SU-DHL-6 (cell line): Measurements from ENCODE around the gene ARPP19.
"Not testable (repeated sequence)": the region's sequence is repeated elsewhere in the genome, so short reads cannot be mapped to it uniquely, and the experiment has no call there.

Experiments
- H2AFZ ChIP-seq: fragments of 200-600 bp; sonication (generic); 2 replicates; pipeline ENCODE4 v1.6.1; 2014; ENCODE audit warnings: low read depth, mild to moderate bottlenecking, moderate library complexity, mixed read lengths, antibody characterized with exemption, low read length; ENCODE audit not compliant: severe bottlenecking
- H3F3A ChIP-seq: fragments of 200-600 bp; shearing (Covaris generic); 2 replicates; pipeline ENCODE4 v1.6.0; 2016; ENCODE audit warnings: antibody characterized with exemption, mild to moderate bottlenecking; ENCODE audit not compliant: insufficient read depth
- H3K27ac ChIP-seq: fragments of 200-600 bp; sonication (generic); 2 replicates; pipeline ENCODE4 v1.5.1; 2016; ENCODE audit warnings: low read depth, mild to moderate bottlenecking, low read length, moderate library complexity, mixed read lengths
- H3K27me3 ChIP-seq: fragments of 200-600 bp; sonication (generic), shearing (Covaris generic); 2 replicates; pipeline ENCODE4 v1.6.0; 2014; ENCODE audit warnings: mild to moderate bottlenecking, low read length
- H3K36me3 ChIP-seq: fragments of 200-600 bp; sonication (generic); 2 replicates; pipeline ENCODE4 v1.6.1; 2014; ENCODE audit warnings: mild to moderate bottlenecking, low read length, mixed read lengths
- H3K4me2 ChIP-seq: fragments of 300-600, 200-600 bp; shearing (Covaris generic), sonication (generic); 2 replicates; pipeline ENCODE4 v1.6.0; 2014; ENCODE audit warnings: low read length, low read depth, mild to moderate bottlenecking; ENCODE audit not compliant: poor library complexity, severe bottlenecking
- H3K4me3 ChIP-seq: fragments of 200-600 bp; sonication (generic); 2 replicates; pipeline ENCODE4 v1.5.1; 2014; ENCODE audit warnings: antibody characterized with exemption, low read length, mild to moderate bottlenecking, mixed read lengths; ENCODE audit not compliant: insufficient read depth, poor library complexity, severe bottlenecking
- H3K79me2 ChIP-seq: fragments of 200-600 bp; sonication (generic); 2 replicates; pipeline ENCODE4 v1.6.1; 2014; ENCODE audit warnings: mild to moderate bottlenecking, low read length, moderate library complexity; ENCODE audit not compliant: insufficient read depth
- H3K9ac ChIP-seq: fragments of 200-600 bp; sonication (generic); 2 replicates; pipeline ENCODE4 v1.7.0; 2014; ENCODE audit warnings: mild to moderate bottlenecking, low read length
- H3K9me2 ChIP-seq: fragments of 200-600 bp; sonication (generic); replicated peaks from 2 replicates; pipeline ENCODE4 v1.6.1; 2014; ENCODE audit warnings: low read length; ENCODE audit not compliant: insufficient read depth
- H3K9me3 ChIP-seq: fragments of 200-600 bp; sonication (generic); 2 replicates; pipeline ENCODE4 v1.6.1; 2014; ENCODE audit warnings: low read length, mixed read lengths; ENCODE audit not compliant: insufficient read depth
- H4K20me1 ChIP-seq: fragments of 200-600 bp; sonication (generic); 2 replicates; pipeline ENCODE4 v1.6.1; 2014; ENCODE audit warnings: low read depth, mild to moderate bottlenecking, antibody characterized with exemption, low read length, moderate library complexity, mixed read lengths
- CTCF ChIP-seq: fragments of 200-600 bp; sonication (generic); IDR thresholded peaks from one replicate; pipeline ENCODE4 v1.5.1; 2017; ENCODE audit warnings: antibody characterized with exemption, mild to moderate bottlenecking, low read length, moderate library complexity; ENCODE audit not compliant: insufficient read depth, poor library complexity, severe bottlenecking
- EZH2phosphoT487 ChIP-seq: fragments of 200-600 bp; sonication (generic), shearing (Covaris generic); conservative IDR thresholded peaks from 2 replicates; pipeline ENCODE4 v1.6.1; 2018; ENCODE audit warnings: mild to moderate bottlenecking, antibody characterized with exemption, low read length, moderate library complexity, mixed read lengths

ARPP19 gene

GRCh38 chr15:52552303-52552702, 16.5 kb downstream of the ARPP19 start:
- Histone ChIP-seq H3K4me3 (no peak overlapping the region), H3K79me2 (peaks cover 34% of the 10 kb centered on the region), H3K36me3 (peaks cover 58% of the 10 kb centered on the region), H3K4me2 (no peak overlapping the region), H3K9ac (no peak overlapping the region), H4K20me1 (peaks cover 19% of the 10 kb centered on the region; the same call in 1 of the 2 replicates), H3K27ac (no peak overlapping the region), H2AFZ (no peak overlapping the region), H3K9me2 (no peaks in the 10 kb centered on the region), H3K9me3 (no peaks in the 10 kb centered on the region), H3F3A (peaks cover 12% of the 10 kb centered on the region; the same call in 1 of the 2 replicates), H3K27me3 (no peaks in the 10 kb centered on the region)
- TF ChIP-seq EZH2phosphoT487 = no peak
- no peak for TF ChIP-seq CTCF

- Histone ChIP-seq H3K4me3 (no peak overlapping the region), H3K9me3 (no peaks in the 10 kb centered on the region), H3K27ac (no peak overlapping the region), H3K9me2 (no peaks in the 10 kb centered on the region), H3K36me3 (peaks cover 58% of the 10 kb centered on the region), H3K27me3 (no peaks in the 10 kb centered on the region), H3K9ac (no peak overlapping the region), H2AFZ (no peak overlapping the region), H3K79me2 (peaks cover 28% of the 10 kb centered on the region), H3F3A (peaks cover 7% of the 10 kb centered on the region; the same call in 1 of the 2 replicates), H3K4me2 (no peak overlapping the region), H4K20me1 (peaks cover 16% of the 10 kb centered on the region; the same call in 1 of the 2 replicates)
- no peak for TF ChIP-seq EZH2phosphoT487
- no peak for TF ChIP-seq CTCF
Measured at GRCh38 chr15:52551762-52552161, 17.1 kb downstream of the ARPP19 start.

- not testable (repeated sequence) for H3K27me3 ChIP-seq, H3K9ac ChIP-seq, H2AFZ ChIP-seq, H3K4me2 ChIP-seq, H3K27ac ChIP-seq, H3F3A ChIP-seq, H3K9me3 ChIP-seq, H3K9me2 ChIP-seq, H3K4me3 ChIP-seq
- Histone ChIP-seq H4K20me1 (peaks cover 11% of the 10 kb centered on the region; the same call in 1 of the 2 replicates), H3K36me3 (peaks cover 52% of the 10 kb centered on the region), H3K79me2 (peaks cover 23% of the 10 kb centered on the region)
Measured at GRCh38 chr15:52551186-52551585, 17.6 kb downstream of the ARPP19 start.

- H3K36me3 ChIP-seq = peaks cover 21% of the 10 kb centered on the region; the same call in 1 of the 2 replicates
- H4K20me1 ChIP-seq = no peaks in the 10 kb centered on the region
- TF ChIP-seq EZH2phosphoT487 = no peak
- no peak for TF ChIP-seq CTCF
Measured at GRCh38 chr15:52546031-52546751, 22.6 kb downstream of the ARPP19 start.

More at GRCh38 chr15:52546031-52546751, 22.6 kb downstream of the ARPP19 start:
- Histone ChIP-seq H3K4me2 (no peak overlapping the region), H3K9me3 (no peaks in the 10 kb centered on the region), H3K27ac (no peak overlapping the region), H3F3A (0 out of 2 replicates have a peak, but pooled peaks cover 9% of the 10 kb centered on the region), H3K27me3 (no peaks in the 10 kb centered on the region), H3K9me2 (no peaks in the 10 kb centered on the region), H3K9ac (no peak overlapping the region), H3K79me2 (no peaks in the 10 kb centered on the region), H3K4me3 (no peak overlapping the region), H2AFZ (no peak overlapping the region)
